ENCODE measurements around the gene GPR173. TPM values are rescaled to one million over a fixed set of nuclear protein-coding genes. Genes with fewer than 3 reads are reported as not detected.

GPR173 gene
- total and polyA plus RNA-seq, 9 of the 15 experiments (the other 6 are each of a cell fraction or from before 2014, with no cell fraction given): 0.01 TPM; not detected in 8

DNA sequence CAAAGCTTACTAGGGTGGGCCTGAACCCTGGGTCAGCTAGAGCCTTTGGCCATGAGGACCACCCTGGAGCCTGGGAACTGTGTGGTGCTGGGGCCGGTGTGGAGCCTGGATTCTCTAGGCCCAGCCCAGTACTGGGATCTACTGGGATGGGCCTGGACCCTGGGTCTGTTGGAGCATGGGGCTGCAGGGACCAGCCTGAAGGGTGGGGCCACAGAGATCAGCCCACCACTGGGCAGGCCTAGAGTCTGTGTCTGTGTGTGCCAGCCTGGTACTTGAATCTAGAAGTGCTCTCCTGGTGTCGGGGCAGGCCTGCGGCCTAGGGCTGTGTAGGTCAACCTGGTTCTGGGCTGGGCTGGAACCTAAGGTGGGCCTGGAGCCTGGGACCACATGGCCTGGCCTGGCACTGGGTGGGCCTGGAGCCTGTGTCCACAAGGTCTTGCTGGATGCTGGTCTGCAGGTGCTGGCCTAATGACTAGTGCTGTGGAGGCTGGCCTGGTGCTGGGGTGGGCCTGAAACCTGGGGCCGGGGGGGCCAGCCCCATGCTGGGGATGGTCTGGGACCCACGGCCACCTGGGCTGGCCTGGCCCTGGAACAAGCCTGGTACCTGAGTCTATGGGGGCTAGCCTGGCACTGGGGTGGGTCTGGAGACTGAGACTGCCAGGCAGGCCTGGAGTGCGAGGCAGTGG lies 66.4 kb downstream of the GPR173 start (continued):
- TF ChIP-seq, protein P1, sequence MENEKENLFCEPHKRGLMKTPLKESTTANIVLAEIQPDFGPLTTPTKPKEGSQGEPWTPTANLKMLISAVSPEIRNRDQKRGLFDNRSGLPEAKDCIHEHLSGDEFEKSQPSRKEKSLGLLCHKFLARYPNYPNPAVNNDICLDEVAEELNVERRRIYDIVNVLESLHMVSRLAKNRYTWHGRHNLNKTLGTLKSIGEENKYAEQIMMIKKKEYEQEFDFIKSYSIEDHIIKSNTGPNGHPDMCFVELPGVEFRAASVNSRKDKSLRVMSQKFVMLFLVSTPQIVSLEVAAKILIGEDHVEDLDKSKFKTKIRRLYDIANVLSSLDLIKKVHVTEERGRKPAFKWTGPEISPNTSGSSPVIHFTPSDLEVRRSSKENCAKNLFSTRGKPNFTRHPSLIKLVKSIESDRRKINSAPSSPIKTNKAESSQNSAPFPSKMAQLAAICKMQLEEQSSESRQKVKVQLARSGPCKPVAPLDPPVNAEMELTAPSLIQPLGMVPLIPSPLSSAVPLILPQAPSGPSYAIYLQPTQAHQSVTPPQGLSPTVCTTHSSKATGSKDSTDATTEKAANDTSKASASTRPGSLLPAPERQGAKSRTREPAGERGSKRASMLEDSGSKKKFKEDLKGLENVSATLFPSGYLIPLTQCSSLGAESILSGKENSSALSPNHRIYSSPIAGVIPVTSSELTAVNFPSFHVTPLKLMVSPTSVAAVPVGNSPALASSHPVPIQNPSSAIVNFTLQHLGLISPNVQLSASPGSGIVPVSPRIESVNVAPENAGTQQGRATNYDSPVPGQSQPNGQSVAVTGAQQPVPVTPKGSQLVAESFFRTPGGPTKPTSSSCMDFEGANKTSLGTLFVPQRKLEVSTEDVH (IDR thresholded peaks at IDR 0.05; ENCODE audit: low read depth, partially characterized antibody): no peak
- TF ChIP-seq, protein P2, sequence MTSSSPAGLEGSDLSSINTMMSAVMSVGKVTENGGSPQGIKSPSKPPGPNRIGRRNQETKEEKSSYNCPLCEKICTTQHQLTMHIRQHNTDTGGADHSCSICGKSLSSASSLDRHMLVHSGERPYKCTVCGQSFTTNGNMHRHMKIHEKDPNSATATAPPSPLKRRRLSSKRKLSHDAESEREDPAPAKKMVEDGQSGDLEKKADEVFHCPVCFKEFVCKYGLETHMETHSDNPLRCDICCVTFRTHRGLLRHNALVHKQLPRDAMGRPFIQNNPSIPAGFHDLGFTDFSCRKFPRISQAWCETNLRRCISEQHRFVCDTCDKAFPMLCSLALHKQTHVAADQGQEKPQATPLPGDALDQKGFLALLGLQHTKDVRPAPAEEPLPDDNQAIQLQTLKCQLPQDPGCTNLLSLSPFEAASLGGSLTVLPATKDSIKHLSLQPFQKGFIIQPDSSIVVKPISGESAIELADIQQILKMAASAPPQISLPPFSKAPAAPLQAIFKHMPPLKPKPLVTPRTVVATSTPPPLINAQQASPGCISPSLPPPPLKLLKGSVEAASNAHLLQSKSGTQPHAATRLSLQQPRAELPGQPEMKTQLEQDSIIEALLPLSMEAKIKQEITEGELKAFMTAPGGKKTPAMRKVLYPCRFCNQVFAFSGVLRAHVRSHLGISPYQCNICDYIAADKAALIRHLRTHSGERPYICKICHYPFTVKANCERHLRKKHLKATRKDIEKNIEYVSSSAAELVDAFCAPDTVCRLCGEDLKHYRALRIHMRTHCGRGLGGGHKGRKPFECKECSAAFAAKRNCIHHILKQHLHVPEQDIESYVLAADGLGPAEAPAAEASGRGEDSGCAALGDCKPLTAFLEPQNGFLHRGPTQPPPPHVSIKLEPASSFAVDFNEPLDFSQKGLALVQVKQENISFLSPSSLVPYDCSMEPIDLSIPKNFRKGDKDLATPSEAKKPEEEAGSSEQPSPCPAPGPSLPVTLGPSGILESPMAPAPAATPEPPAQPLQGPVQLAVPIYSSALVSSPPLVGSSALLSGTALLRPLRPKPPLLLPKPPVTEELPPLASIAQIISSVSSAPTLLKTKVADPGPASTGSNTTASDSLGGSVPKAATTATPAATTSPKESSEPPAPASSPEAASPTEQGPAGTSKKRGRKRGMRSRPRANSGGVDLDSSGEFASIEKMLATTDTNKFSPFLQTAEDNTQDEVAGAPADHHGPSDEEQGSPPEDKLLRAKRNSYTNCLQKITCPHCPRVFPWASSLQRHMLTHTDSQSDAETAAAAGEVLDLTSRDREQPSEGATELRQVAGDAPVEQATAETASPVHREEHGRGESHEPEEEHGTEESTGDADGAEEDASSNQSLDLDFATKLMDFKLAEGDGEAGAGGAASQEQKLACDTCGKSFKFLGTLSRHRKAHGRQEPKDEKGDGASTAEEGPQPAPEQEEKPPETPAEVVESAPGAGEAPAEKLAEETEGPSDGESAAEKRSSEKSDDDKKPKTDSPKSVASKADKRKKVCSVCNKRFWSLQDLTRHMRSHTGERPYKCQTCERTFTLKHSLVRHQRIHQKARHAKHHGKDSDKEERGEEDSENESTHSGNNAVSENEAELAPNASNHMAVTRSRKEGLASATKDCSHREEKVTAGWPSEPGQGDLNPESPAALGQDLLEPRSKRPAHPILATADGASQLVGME (CRISPR knock-in tag; IDR thresholded peaks at IDR 0.05): no peak

Measured in K562 (cell line).